Calu3 (cell line): ENCODE data around the gene CCM2L. TPM values are rescaled to one million over a fixed set of nuclear protein-coding genes. Genes with fewer than 3 reads are reported as not detected.

Experiments used
- BruUV-seq: library from RNA; stranded (reverse); fragments of 400-500 nt; replicated peaks from 2 replicates; lab custom pipeline; 2021; lab: Mats Ljungman, UMichigan
- CTCF ChIA-PET: fragments of 300-600 bp; sonication (Branson Sonifier 250); formaldehyde crosslinking; loops from one replicate; lab custom pipeline; 2022; ENCODE audit warnings: antibody characterized with exemption; lab: Charles Lee
- DNase-seq: peaks from one replicate; pipeline ENCODE4 v3.0.0; 2022
- H3K27ac Mint-ChIP-seq: one replicate; pipeline ENCODE4 v1.8.0; 2022; ENCODE audit warnings: mixed read lengths; ENCODE audit not compliant: unreplicated experiment
- H3K27me3 Mint-ChIP-seq: one replicate; pipeline ENCODE4 v1.8.0; 2022; ENCODE audit warnings: mixed read lengths; ENCODE audit not compliant: unreplicated experiment
- H3K36me3 Mint-ChIP-seq: one replicate; pipeline ENCODE4 v1.8.0; 2022; ENCODE audit warnings: mild to moderate bottlenecking, moderate library complexity, mixed read lengths; ENCODE audit not compliant: insufficient read depth, unreplicated experiment
- H3K4me1 Mint-ChIP-seq: one replicate; pipeline ENCODE4 v1.8.0; 2022; ENCODE audit warnings: mild to moderate bottlenecking, low read depth, mixed read lengths; ENCODE audit not compliant: unreplicated experiment
- H3K4me3 Mint-ChIP-seq: one replicate; pipeline ENCODE4 v1.8.0; 2022; ENCODE audit warnings: mild to moderate bottlenecking, low read depth, moderate library complexity, mixed read lengths; ENCODE audit not compliant: unreplicated experiment
- H3K9me3 Mint-ChIP-seq: one replicate; pipeline ENCODE4 v1.8.0; 2022; ENCODE audit warnings: low read depth, mixed read lengths; ENCODE audit not compliant: unreplicated experiment
- intact Hi-C: fragments of 100-400 bp; cut with micrococcal nuclease; formaldehyde crosslinking; loops from one replicate; pipeline ENCODE4 v1.10.0; 2022; ENCODE audit not compliant: unreplicated experiment
- total RNA-seq: library from RNA; stranded (reverse); gene quantifications from 2 replicates; pipeline ENCODE4 v1.2.3, GENCODE V29; 2022
- TF ChIP-seq, protein P1 (sequence below): fragments of 200-600 bp; IDR thresholded peaks from one replicate; pipeline ENCODE4 v1.8.0; 2022; ENCODE audit warnings: antibody characterized with exemption; ENCODE audit not compliant: unreplicated experiment

The CCM2L gene
- total RNA-seq, 1 experiment from 2014 or later = not detected

DNA sequence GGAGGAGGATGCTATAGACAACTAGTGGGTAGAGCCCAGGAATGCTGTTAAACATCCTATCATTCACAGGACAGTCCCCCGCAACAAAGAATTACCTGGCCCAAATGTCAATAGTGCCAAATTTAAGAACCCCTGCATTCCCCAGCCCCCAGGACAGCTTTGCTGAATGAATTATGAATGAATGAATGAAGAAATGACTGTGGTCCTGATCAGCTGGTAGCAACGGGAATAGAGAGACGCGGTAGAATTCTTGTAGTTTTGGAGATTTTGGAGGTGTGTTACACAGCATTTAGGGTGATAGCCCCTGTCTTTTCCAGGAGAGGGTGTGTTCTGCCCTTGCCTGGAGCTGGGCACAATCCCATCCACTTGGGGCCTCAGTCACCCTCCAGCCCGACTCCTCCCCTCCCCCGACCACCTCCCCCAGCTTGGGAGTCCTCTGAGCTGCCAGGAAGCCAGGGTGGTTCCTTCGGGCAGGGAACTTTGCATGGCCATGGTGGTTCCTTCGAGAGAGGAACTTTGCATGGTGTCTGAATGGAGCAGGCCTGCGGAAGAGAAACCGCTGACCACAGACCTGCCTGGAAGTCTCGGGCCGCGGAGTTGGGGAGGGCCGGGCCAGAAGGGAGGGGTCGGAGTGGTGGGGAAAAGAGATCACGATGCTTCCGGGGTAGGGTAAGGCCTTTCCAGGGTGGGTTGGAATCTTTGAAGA, 40.8 kb downstream of the CCM2L start:
- no TSS peak for BruUV-seq
- Mint-ChIP-seq H3K9me3 (no peaks in the 10 kb centered on the region), H3K27me3 (peaks cover 95% of the 10 kb centered on the region), H3K27ac (no peak overlapping the region), H3K4me1 (peaks cover 5% of the 10 kb centered on the region), H3K4me3 (no peak overlapping the region), H3K36me3 (no peaks in the 10 kb centered on the region)
- intact Hi-C loops = no loop called here
- CTCF ChIA-PET = no interaction called here
- DNase-seq = no peak
- TF ChIP-seq, protein P1, sequence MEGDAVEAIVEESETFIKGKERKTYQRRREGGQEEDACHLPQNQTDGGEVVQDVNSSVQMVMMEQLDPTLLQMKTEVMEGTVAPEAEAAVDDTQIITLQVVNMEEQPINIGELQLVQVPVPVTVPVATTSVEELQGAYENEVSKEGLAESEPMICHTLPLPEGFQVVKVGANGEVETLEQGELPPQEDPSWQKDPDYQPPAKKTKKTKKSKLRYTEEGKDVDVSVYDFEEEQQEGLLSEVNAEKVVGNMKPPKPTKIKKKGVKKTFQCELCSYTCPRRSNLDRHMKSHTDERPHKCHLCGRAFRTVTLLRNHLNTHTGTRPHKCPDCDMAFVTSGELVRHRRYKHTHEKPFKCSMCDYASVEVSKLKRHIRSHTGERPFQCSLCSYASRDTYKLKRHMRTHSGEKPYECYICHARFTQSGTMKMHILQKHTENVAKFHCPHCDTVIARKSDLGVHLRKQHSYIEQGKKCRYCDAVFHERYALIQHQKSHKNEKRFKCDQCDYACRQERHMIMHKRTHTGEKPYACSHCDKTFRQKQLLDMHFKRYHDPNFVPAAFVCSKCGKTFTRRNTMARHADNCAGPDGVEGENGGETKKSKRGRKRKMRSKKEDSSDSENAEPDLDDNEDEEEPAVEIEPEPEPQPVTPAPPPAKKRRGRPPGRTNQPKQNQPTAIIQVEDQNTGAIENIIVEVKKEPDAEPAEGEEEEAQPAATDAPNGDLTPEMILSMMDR = no peak

DNA sequence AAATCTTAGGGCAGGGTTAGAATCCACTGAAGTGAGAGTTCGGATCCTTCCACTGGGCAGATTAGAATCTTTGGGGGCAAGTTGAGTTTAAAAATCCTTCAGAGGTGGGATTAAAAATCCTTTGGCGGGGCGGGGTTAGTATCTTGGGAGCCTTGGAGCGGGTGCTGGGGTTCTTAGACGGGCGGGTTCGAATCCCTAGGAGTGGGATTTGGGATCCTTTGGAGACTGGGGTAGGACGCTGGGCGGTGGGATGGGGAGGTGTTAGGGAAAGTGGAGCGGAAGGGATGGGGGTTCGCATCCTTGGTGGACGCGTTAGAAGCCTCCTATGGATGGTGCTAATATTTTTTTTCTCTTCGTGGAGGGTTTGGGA, 41.5 kb downstream of the CCM2L start:
- H3K4me1 Mint-ChIP-seq = no peaks in the 10 kb centered on the region
- CTCF ChIA-PET = no interaction called here
- H3K4me3 Mint-ChIP-seq = no peak overlapping the region
- H3K27ac Mint-ChIP-seq = no peak overlapping the region
- TF ChIP-seq, protein P1 = no peak
- no peaks in the 10 kb centered on the region for H3K9me3 Mint-ChIP-seq
- peaks cover 95% of the 10 kb centered on the region for H3K27me3 Mint-ChIP-seq
- no peaks in the 10 kb centered on the region for H3K36me3 Mint-ChIP-seq
- intact Hi-C loops = no loop called here
- BruUV-seq = no TSS peak
- no peak for DNase-seq

DNA sequence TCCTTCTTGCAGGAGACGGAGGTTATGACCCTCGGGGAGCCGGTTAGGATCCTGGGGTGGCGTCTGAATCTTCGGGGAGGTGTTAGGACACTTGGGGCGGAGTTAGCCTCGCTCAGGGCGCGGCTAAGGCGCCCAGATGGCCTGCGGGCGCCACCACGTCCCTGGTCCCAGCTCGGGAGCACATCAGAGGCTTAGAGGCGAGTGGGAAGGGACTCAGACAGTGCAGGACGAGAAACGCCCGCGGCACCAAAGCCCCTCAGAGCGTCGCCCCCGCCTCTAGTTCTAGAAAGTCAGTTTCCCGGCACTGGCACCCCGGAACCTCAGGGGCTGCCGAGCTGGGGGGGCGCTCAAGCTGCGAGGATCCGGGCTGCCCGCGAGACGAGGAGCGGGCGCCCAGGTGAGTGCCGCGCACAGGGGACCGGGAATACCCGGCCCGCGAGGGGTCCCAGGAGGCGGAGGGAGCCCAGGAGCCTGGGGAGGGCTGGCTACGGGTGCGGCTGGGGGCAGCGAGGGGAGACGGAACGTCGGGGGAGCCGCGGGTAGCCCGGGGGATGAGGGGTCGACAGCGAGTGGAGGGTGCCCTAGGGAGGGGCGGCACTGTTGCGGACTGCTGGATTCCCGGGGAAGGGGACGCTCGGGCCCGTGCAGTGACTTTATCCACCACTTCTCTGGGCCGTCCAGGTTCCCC, 42.0 kb downstream of the CCM2L start, which contains the start of gene HCK:
HCK (plus strand) TSS at position 153 of the 688 bp plus-strand sequence.
- intact Hi-C loops = no loop called here
- BruUV-seq = no TSS peak
- CTCF ChIA-PET = no interaction called here
- DNase-seq = no peak
- TF ChIP-seq, protein P1 = no peak
- Mint-ChIP-seq H3K27me3 (peaks cover 95% of the 10 kb centered on the region), H3K27ac (no peak within 1 kb of the TSS), H3K36me3 (no peaks in the 10 kb centered on the region), H3K9me3 (no peaks in the 10 kb centered on the region), H3K4me3 (no peak within 1 kb of the TSS), H3K4me1 (no peaks in the 10 kb centered on the region)

DNA sequence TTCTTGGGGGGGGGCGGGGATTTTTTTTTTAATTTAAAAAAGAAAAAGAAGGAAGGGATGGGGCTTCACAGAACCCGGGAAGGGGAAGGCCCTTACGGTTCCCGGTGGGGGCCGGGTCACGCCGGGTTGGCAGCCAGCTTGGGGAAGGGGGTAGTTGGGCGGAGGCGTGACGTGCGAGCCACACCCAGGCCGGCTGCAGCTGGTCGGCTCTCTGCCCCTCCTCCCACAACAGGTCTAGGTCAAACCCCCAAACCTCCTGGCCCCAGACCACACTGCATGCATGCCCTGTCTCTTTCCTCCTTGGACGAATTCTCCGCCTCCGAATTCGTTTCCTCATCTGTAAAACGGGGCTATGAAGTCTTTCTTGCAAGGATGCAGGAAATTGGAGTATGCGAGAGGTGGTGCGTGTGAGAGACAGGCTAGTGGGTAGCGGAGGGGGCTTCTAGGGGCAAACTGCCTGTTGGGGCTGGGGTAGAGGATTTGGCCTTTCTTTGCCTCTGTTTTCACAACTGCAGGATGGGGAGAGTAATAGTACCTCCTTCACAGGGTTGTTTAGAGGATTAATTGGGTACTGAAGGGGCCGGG, 42.6 kb downstream of the CCM2L start:
- H3K27ac Mint-ChIP-seq = no peak overlapping the region
- BruUV-seq = no TSS peak
- no peak for DNase-seq
- peaks cover 95% of the 10 kb centered on the region for H3K27me3 Mint-ChIP-seq
- H3K36me3 Mint-ChIP-seq = no peaks in the 10 kb centered on the region
- intact Hi-C loops = no loop called here
- no peaks in the 10 kb centered on the region for H3K9me3 Mint-ChIP-seq
- no peak overlapping the region for H3K4me3 Mint-ChIP-seq
- CTCF ChIA-PET = interaction anchor here (0.7 kb wide), 1 partner anchor 956 kb away, joined by 6 read pairs; no protein-coding TSS in a partner anchor
- TF ChIP-seq, protein P1 = no peak
- no peaks in the 10 kb centered on the region for H3K4me1 Mint-ChIP-seq
